Measurements from ENCODE around the gene SLC26A8.
"Not testable (repeated sequence)": the region's sequence is repeated elsewhere in the genome, so short reads cannot be mapped to it uniquely, and the experiment has no call there.

DNA sequence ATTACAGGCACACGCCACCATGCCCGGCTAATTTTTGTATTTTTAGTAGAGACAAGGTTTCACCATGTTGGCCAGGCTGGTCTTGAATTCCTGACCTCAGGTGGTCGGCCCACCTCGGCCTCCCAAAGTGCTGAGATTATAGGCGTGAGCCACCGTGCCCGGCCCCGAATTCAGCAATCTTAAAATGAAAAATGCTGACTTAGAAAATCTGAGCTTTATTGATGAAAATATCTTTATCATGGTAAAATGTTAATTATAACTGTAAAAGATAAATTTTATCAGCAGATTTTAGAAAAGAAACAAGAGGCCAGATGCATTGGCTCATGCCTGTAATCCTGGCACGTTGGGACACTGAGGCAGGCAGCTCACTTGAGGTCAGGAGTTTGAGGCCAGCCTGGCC, 36.4 kb downstream of the SLC26A8 start:
- not testable (repeated sequence) for TF ChIP-seq POLR2A, POLR2AphosphoS5 (IDR thresholded peaks at IDR 0.05; ENCODE audit: low read depth, low read length)
